H1 (cell line): ENCODE results near the gene SCAPER.

Experiments
- CREB1 ChIP-seq: IDR thresholded peaks from 2 replicates; pipeline ENCODE4 v1.6.1; 2012; ENCODE audit warnings: inconsistent platforms
- CTCF ChIP-seq, 3 experiments: IDR thresholded peaks; 1 replicate in 2 of 3; 2 replicates in 1 of 3; pipeline versions ENCODE4 v1.5.1 to v1.6.1; 2011; ENCODE audit warnings: low read length in 3 of 3, mild to moderate bottlenecking in 3 of 3, inconsistent platforms in 2 of 3, low read depth in 1 of 3, moderate library complexity in 1 of 3; ENCODE audit not compliant: insufficient read depth in 1 of 3; ENCODE audit errors: control extremely low read depth in 1 of 3
- EGR1 ChIP-seq: IDR thresholded peaks from 2 replicates; pipeline ENCODE4 v1.6.1; 2011; ENCODE audit warnings: low read depth, low read length, borderline replicate concordance
- EZH2 ChIP-seq: fragments of 200-600 bp; sonication (generic); IDR thresholded peaks from 2 replicates; pipeline ENCODE4 v1.7.1; 2012; ENCODE audit warnings: low read depth, mild to moderate bottlenecking, moderate library complexity, low read length, inconsistent platforms; ENCODE audit not compliant: severe bottlenecking
- HDAC2 ChIP-seq, 2 experiments: fragments of 300-600 bp in 1 of 2; sonication (generic) in 1 of 2; IDR thresholded peaks; 2 replicates each; pipeline ENCODE4 v1.6.1; 2011 to 2012; ENCODE audit warnings: low read depth in 2 of 2, low read length in 2 of 2, mild to moderate bottlenecking in 2 of 2, moderate library complexity in 2 of 2, borderline replicate concordance in 1 of 2, inconsistent platforms in 1 of 2
- RAD21 ChIP-seq, 2 experiments: IDR thresholded peaks in 1 of 2; conservative IDR thresholded peaks in 1 of 2; 2 replicates each; pipeline ENCODE4 v1.6.1; 2011; ENCODE audit warnings: low read depth in 2 of 2, low read length in 2 of 2, improper control_type of control experiment in 1 of 2, inconsistent platforms in 1 of 2, mild to moderate bottlenecking in 1 of 2, moderate library complexity in 1 of 2
- SIN3A ChIP-seq, 2 experiments: IDR thresholded peaks in 1 of 2; conservative IDR thresholded peaks in 1 of 2; 2 replicates each; pipeline ENCODE4 v1.6.1; 2011 to 2012; ENCODE audit warnings: low read length in 2 of 2, improper control_type of control experiment in 1 of 2, low read depth in 1 of 2, mild to moderate bottlenecking in 1 of 2

GRCh38 chr15:76913737-76914136 lies 8.6 kb upstream of the SCAPER start:
- TF ChIP-seq CTCF (IDR thresholded peaks at IDR 0.05; ENCODE audit: control extremely low read depth in 1 of 3, insufficient read depth in 1 of 3, low read depth in 1 of 3, low read length in 3 of 3): no peak
- no peak for TF ChIP-seq RAD21 (IDR thresholded peaks at IDR 0.05 in 1 of 2, conservative IDR thresholded peaks at IDR 0.05 in 1 of 2; ENCODE audit: low read depth in 2 of 2, low read length in 2 of 2)
- no peak for TF ChIP-seq EZH2
- no peak for TF ChIP-seq EGR1
- TF ChIP-seq CREB1: no peak
- no peak for TF ChIP-seq HDAC2 (IDR thresholded peaks at IDR 0.05; ENCODE audit: borderline replicate concordance in 1 of 2, low read depth in 2 of 2, low read length in 2 of 2)
- no peak for TF ChIP-seq SIN3A (conservative IDR thresholded peaks at IDR 0.05 in 1 of 2, IDR thresholded peaks at IDR 0.05 in 1 of 2; ENCODE audit: low read depth in 1 of 2, low read length in 2 of 2)
